Left ventricle myocardium inferior (tissue), 1 donor: ENCODE results near the gene KASH5. TPM values are rescaled to one million over a fixed set of nuclear protein-coding genes. Genes with fewer than 3 reads are reported as not detected.
A peak's percentile ranks its signal among the peaks of the same experiment; 100 is the strongest.
"Not testable (repeated sequence)": the region's sequence is repeated elsewhere in the genome, so short reads cannot be mapped to it uniquely, and the experiment has no call there.

Source experiments
- DNase-seq: peaks from one replicate; pipeline ENCODE4 v3.0.0-alpha.2; 2020
- H3K27ac ChIP-seq: fragments of 200-600 bp; replicated peaks from 2 replicates; pipeline ENCODE4 v1.8.0; 2021
- H3K27me3 ChIP-seq: fragments of 200-600 bp; 2 replicates; pipeline ENCODE4 v1.8.0; 2021; ENCODE audit warnings: low read depth
- H3K36me3 ChIP-seq: fragments of 200-600 bp; 2 replicates; pipeline ENCODE4 v1.8.0; 2021
- H3K4me1 ChIP-seq: fragments of 200-600 bp; 2 replicates; pipeline ENCODE4 v1.8.0; 2021
- H3K4me3 ChIP-seq: fragments of 200-600 bp; 2 replicates; pipeline ENCODE4 v1.8.0; 2021; ENCODE audit warnings: mild to moderate bottlenecking, moderate library complexity
- H3K9me3 ChIP-seq: fragments of 200-600 bp; replicated peaks from 2 replicates; pipeline ENCODE4 v1.8.0; 2021
- intact Hi-C: fragments of 100-400 bp; cut with micrococcal nuclease; formaldehyde crosslinking; loops from one replicate; pipeline ENCODE4 v1.11.0; 2022
- total RNA-seq: library from RNA; stranded (reverse); fragmentation: NEBNext Ultra II Directional; extraction: Animal tissue kit (Norgen Biotek cat#: 25700); gene quantifications from one replicate; pipeline ENCODE4 v1.2.1, GENCODE V29; 2021
- TF ChIP-seq, protein P1 (sequence below): fragments of 200-600 bp; IDR thresholded peaks from 2 replicates; pipeline ENCODE4 v1.8.0; 2021; ENCODE audit warnings: antibody characterized with exemption, mild to moderate bottlenecking, borderline replicate concordance
- donor health status: DM: no; HTN: yes; CAD: no; lungs with severe emphysema.

Gene KASH5
- total RNA-seq, 1 donor from 2014 or later, result not detected

DNA sequence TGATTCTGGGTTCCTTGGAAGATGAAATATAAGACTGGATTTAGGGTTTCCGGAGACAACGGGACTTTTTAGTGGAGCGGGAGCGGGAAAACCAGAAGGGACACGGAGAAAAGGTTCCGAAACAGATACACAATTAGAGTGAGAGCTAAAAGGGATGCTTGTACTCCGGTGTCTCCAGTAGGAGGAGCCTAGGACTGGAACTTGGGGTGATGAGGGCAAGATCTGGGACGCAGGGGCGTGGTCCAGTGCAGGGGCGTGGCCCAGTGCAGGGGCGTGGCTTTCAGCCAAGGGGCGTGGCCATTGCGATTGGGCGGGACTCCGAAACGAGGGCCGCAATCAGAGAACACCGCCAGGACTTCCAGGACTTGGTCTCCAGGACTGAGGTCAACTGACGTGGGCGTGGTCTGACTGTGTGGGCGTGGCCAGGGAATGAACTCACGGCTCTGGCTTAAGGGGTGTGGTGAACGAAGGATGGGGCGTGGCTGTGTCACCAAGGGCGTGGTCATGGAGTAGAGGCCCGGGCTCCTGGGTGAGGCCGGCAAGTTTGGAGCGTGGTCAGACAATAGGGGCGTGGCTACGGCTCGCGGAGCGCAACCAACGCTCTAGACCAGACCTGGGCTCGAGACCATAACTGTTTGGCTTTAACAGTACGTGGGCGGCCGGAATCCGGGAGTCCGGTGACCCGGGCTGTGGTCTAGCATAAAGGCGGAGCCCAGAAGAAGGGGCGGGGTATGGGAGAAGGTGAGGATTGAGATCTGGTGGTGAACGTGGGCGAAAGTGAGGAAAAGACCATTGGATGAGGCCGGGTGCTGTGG is 24.6 kb upstream of the KASH5 start, which contains the start of gene DKKL1:
DKKL1 (plus strand) TSS at position 610 of the 815 bp plus-strand sequence; CDS start at position 732, 122 bp downstream.
- Histone ChIP-seq H3K27me3 (no peaks in the 10 kb centered on the region), H3K9me3 (peaks cover 4% of the 10 kb centered on the region), H3K4me3 (peak within 1 kb of the TSS; percentile 85), H3K4me1 (peaks cover 26% of the 10 kb centered on the region), H3K27ac (peak within 1 kb of the TSS; percentile 96), H3K36me3 (peaks cover 13% of the 10 kb centered on the region)
- intact Hi-C loops, result no loop called here
- TF ChIP-seq, protein P1, sequence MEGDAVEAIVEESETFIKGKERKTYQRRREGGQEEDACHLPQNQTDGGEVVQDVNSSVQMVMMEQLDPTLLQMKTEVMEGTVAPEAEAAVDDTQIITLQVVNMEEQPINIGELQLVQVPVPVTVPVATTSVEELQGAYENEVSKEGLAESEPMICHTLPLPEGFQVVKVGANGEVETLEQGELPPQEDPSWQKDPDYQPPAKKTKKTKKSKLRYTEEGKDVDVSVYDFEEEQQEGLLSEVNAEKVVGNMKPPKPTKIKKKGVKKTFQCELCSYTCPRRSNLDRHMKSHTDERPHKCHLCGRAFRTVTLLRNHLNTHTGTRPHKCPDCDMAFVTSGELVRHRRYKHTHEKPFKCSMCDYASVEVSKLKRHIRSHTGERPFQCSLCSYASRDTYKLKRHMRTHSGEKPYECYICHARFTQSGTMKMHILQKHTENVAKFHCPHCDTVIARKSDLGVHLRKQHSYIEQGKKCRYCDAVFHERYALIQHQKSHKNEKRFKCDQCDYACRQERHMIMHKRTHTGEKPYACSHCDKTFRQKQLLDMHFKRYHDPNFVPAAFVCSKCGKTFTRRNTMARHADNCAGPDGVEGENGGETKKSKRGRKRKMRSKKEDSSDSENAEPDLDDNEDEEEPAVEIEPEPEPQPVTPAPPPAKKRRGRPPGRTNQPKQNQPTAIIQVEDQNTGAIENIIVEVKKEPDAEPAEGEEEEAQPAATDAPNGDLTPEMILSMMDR, result peak; percentile 32
- peak; percentile 99 for DNase-seq

DNA sequence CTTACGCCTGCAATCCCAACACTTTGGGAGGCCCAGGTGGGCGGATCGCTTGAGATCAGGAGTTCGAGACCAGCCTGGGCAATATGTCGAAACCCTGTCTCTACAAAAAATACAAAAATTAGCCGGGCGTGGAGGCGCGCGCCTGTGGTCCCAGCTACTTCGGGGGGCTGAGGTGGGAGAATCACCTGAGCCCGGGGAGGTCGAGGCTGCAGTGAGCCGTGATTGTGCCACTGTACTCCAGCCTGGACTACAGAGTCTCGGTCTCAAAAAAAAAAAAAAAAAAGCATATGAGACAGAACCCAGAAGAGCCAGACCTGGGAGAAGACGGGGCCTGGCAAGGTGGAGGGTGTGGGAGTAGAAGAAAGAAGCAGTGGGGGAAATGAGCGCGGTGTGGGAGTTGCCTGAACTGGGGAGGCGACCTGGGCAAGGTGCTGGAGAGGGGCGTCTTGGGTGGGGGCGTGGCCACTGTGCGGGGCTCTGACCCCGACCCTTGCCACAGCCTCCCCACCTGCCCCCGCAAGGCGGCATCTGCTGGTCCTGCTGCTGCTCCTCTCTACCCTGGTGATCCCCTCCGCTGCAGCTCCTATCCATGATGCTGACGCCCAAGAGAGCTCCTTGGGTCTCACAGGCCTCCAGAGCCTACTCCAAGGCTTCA is 23.8 kb upstream of the KASH5 start:
- Histone ChIP-seq H3K4me1 (peaks cover 26% of the 10 kb centered on the region), H3K9me3 (peaks cover 11% of the 10 kb centered on the region), H3K27ac (peak overlapping the region; percentile 96), H3K27me3 (no peaks in the 10 kb centered on the region), H3K36me3 (peaks cover 5% of the 10 kb centered on the region), H3K4me3 (peak overlapping the region; percentile 85)
- intact Hi-C loops, result no loop called here
- TF ChIP-seq, protein P1, result no peak
- DNase-seq, result no peak

DNA sequence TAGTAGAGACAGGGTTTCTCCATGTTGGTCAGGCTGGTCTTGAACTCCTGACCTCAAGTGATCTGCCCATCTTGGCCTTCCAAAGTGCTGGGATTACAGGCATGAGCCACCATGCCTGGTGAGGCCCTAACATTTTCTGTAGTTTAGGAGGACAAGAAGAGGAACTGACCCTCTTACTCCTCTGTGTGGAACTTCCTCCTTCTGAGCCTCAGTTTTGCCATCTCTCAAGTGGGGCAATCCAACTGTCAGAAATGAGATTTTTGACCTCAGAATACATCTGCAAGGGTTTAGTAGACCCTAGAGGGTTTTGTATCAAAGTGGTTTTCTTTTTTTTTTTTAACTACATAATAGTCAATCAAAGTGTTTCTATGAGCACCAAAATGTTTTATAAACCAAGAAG is 21.9 kb upstream of the KASH5 start:
- H3K4me1 ChIP-seq, result peaks cover 26% of the 10 kb centered on the region
- TF ChIP-seq, protein P1, result no peak
- intact Hi-C loops, result no loop called here
- no peak for DNase-seq
- no peak overlapping the region for H3K4me3 ChIP-seq
- H3K9me3 ChIP-seq, result peaks cover 25% of the 10 kb centered on the region
- no peak overlapping the region for H3K27ac ChIP-seq
- H3K27me3 ChIP-seq, result no peaks in the 10 kb centered on the region
- no peaks in the 10 kb centered on the region for H3K36me3 ChIP-seq

DNA sequence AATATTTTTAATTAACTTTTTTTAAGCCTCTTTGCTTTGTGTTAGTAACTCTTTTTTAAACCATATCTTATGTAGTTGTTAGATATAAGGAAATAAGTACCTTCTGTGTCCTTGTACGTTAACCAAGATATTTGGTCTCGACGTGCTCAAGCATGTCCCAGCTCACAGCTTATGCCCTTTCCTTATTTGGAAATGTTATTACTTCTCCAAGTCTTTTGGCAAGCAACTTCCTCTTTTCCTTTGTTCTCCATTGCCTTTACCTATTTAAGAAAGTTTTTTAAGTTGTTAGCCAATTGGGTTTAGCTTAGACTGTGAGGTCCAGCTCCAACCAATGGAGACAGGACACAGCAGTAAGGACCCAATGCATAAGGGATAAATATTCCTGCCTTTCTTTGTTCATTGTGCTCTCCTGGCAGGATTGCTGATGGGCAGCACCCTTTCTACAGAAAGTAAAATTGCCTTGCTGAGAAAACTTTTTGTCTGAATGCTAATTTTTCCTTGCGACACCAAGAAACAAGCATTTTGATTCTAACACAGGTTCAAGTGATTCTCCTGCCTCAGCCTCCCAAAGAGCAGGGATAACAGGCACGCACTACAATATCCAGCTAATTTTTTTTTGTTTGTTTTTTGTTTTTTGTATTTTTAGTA is 19.2 kb upstream of the KASH5 start:
- Histone ChIP-seq H3K4me1 (peaks cover 3% of the 10 kb centered on the region), H3K27ac (no peak overlapping the region), H3K27me3 (no peaks in the 10 kb centered on the region), H3K36me3 (no peaks in the 10 kb centered on the region), H3K9me3 (peaks cover 25% of the 10 kb centered on the region), H3K4me3 (no peak overlapping the region)
- DNase-seq, result no peak
- intact Hi-C loops, result no loop called here
- TF ChIP-seq, protein P1, result no peak

DNA sequence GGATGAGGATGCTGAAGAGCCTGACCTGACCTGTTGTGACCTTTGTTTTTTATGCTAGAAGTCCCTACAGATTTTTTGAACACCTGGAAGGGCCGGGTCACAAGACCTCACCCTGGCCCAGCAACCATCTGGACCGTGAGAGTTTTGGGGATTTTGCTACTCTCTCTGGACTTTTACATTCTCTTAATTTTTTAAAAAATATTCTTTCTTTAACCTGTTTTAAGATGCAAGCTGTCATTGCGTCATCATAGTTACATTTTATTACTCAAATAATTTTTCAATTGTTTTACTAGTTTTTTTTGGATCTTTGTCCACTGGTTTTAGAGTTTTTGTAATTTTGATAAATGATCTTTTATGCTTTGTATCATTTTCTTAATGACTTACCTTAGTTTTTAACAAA is 16.9 kb upstream of the KASH5 start:
- H3K4me3 ChIP-seq, result no peak overlapping the region
- peaks cover 17% of the 10 kb centered on the region for H3K27me3 ChIP-seq
- TF ChIP-seq, protein P1, result no peak
- no peak for DNase-seq
- intact Hi-C loops, result no loop called here
- H3K9me3 ChIP-seq, result peaks cover 25% of the 10 kb centered on the region
- H3K36me3 ChIP-seq, result no peaks in the 10 kb centered on the region
- no peak overlapping the region for H3K27ac ChIP-seq
- no peaks in the 10 kb centered on the region for H3K4me1 ChIP-seq

DNA sequence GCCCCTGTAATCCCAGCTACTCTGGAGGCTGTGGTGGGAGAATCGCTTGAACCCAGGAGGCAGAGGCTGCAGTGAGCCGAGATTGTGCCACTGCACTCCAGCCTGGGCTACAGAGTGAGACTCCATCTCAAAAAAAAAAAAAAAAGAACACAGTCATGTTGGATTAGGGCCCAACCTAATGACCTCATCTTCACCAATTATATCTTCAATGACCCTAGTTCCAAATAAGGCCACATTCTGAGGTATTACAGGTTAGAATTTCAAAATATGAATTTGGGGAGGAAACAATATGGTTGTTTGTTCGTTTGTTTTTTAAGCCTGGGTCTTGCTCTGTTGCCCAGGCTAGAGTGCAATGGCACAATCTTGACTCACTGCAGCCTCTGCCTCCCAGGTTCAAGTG is 14.9 kb upstream of the KASH5 start:
- H3K36me3 ChIP-seq, intact Hi-C loops, H3K4me3 ChIP-seq, DNase-seq, H3K4me1 ChIP-seq, H3K27ac ChIP-seq: not testable (repeated sequence)
- Histone ChIP-seq H3K9me3 (peaks cover 24% of the 10 kb centered on the region), H3K27me3 (peaks cover 28% of the 10 kb centered on the region)
